ENCODE data around the gene WAS.
A peak's percentile ranks its signal among the peaks of the same experiment; 100 is the strongest.
"Not testable (repeated sequence)": the region's sequence is repeated elsewhere in the genome, so short reads cannot be mapped to it uniquely, and the experiment has no call there.

The WAS gene

GRCh38 chrX:48676893-48677270, 6.7 kb upstream of the WAS start:
- CTCF ChIA-PET = no interaction called here
- peak overlapping the region; percentile 80 for H3K27ac ChIP-seq
- POLR2A ChIA-PET (ENCODE audit: low non-redundant PET) = no interaction called here
- DNase-seq (ENCODE audit: low spot score) = no peak
- TF ChIP-seq CTCF (conservative IDR thresholded peaks at IDR 0.05; ENCODE audit: low read depth) = no peak

- POLR2A ChIA-PET (ENCODE audit: low non-redundant PET) = no interaction called here
- DNase-seq (ENCODE audit: low spot score) = no peak
- H3K27ac ChIP-seq = no peak overlapping the region
Observed at GRCh38 chrX:48677516-48677915, 6.1 kb upstream of the WAS start.

GRCh38 chrX:48680467-48680866, 3.1 kb upstream of the WAS start:
- POLR2A ChIA-PET (ENCODE audit: low non-redundant PET); DNase-seq (ENCODE audit: low spot score); H3K27ac ChIP-seq; CTCF ChIA-PET: not testable (repeated sequence)

More at GRCh38 chrX:48677516-48677915, 6.1 kb upstream of the WAS start:
- no peak for TF ChIP-seq CTCF (conservative IDR thresholded peaks at IDR 0.05; ENCODE audit: low read depth)
- CTCF ChIA-PET = no interaction called here

GRCh38 chrX:48680925-48681324, 2.7 kb upstream of the WAS start:
- POLR2A ChIA-PET (ENCODE audit: low non-redundant PET); CTCF ChIA-PET; DNase-seq (ENCODE audit: low spot score); H3K27ac ChIP-seq: not testable (repeated sequence)

- DNase-seq (ENCODE audit: low spot score) = no peak
- H3K27ac ChIP-seq = no peak overlapping the region
- no peak for TF ChIP-seq CTCF (conservative IDR thresholded peaks at IDR 0.05; ENCODE audit: low read depth)
- ChIA-PET POLR2A (ENCODE audit: low non-redundant PET) (no interaction called here), CTCF (no interaction called here)
Observed at GRCh38 chrX:48681539-48682183, 1.9 kb upstream of the WAS start.

GRCh38 chrX:48682795-48683194, 804 bp upstream of the WAS start:
- CTCF ChIA-PET; DNase-seq (ENCODE audit: low spot score); H3K27ac ChIP-seq: not testable (repeated sequence)
- POLR2A ChIA-PET (ENCODE audit: low non-redundant PET) = interaction anchor here (0.6 kb wide), 1 partner anchor 10 kb away, joined by 3 read pairs; no protein-coding TSS in a partner anchor

GRCh38 chrX:48684134-48684533, 535 bp downstream of the WAS start:
- ChIA-PET CTCF (no interaction called here), POLR2A (ENCODE audit: low non-redundant PET) (no interaction called here)
- no peak overlapping the region for H3K27ac ChIP-seq
- TF ChIP-seq CTCF (conservative IDR thresholded peaks at IDR 0.05; ENCODE audit: low read depth) = no peak
- DNase-seq (ENCODE audit: low spot score) = no peak

GRCh38 chrX:48685416-48685815, 1.8 kb downstream of the WAS start:
- ChIA-PET POLR2A (ENCODE audit: low non-redundant PET) (no interaction called here), CTCF (no interaction called here)
- no peak for TF ChIP-seq CTCF (conservative IDR thresholded peaks at IDR 0.05; ENCODE audit: low read depth)
- DNase-seq (ENCODE audit: low spot score) = no peak
- H3K27ac ChIP-seq = no peak overlapping the region

Measured in RWPE1 (cell line).